ENCODE measurements around the gene REXO4.

- TF ChIP-seq POLR2A (IDR thresholded peaks at IDR 0.05; ENCODE audit: extremely low read depth, insufficient read length) (no peak), CTCF (IDR thresholded peaks at IDR 0.05; ENCODE audit: low read depth, low read length) (no peak)
Measured at GRCh38 chr9:133394687-133395271, 23.0 kb downstream of the REXO4 start.
